Upper lobe of left lung (tissue), 6 donors: ENCODE measurements around the gene NFATC2. TPM values are rescaled to one million over a fixed set of nuclear protein-coding genes. Genes with fewer than 3 reads are reported as not detected.

Source experiments
- ATAC-seq, 2 donors: fragments of 200-7000 bp; cut with Tn5 transposase; one replicate each; pipeline ENCODE4 v1.9.1; 2022; ENCODE audit warnings: mild to moderate bottlenecking in 2 of 2, moderate library complexity in 2 of 2; ENCODE audit not compliant: low FRiP score in 2 of 2
- DNase-seq, 2 donors: peaks; one replicate each; pipeline ENCODE4 v3.0.0-alpha.2; 2019 to 2020
- H3K27ac ChIP-seq, 4 donors: fragments of 200-600 bp; sonication (generic); one replicate each; pipeline ENCODE4 v1.5.1; 2016 to 2019
- H3K27me3 ChIP-seq, 4 donors: fragments of 200-600 bp; sonication (generic); one replicate each; pipeline ENCODE4 v1.5.1; 2017 to 2019
- H3K36me3 ChIP-seq, 4 donors: fragments of 200-600 bp; sonication (generic); one replicate each; pipeline ENCODE4 v1.5.1; 2016 to 2019
- H3K4me1 ChIP-seq, 4 donors: fragments of 200-600 bp; sonication (generic); one replicate each; pipeline ENCODE4 v1.5.1; 2018 to 2019
- H3K4me3 ChIP-seq, 4 donors: fragments of 200-600 bp; sonication (generic); one replicate each; pipeline ENCODE4 v1.5.1; 2017 to 2019; ENCODE audit warnings: mild to moderate bottlenecking in 2 of 4, moderate library complexity in 1 of 4
- H3K9me3 ChIP-seq, 4 donors: fragments of 200-600 bp; sonication (generic); one replicate each; pipeline ENCODE4 v1.5.1; 2018 to 2019
- CTCF ChIP-seq, 6 experiments: fragments of 450-650 bp in 4 of 6; fragments of 200-600 bp in 2 of 6; sonication (generic) in 2 of 6; IDR thresholded peaks; one replicate each; pipeline ENCODE4 v1.5.1; 2016 to 2019; ENCODE audit warnings: antibody characterized with exemption in 6 of 6
- EP300 ChIP-seq, 4 donors: sonication (generic); formaldehyde crosslinking; IDR thresholded peaks; one replicate each; pipeline ENCODE4 v1.5.1; 2017; ENCODE audit warnings: antibody characterized with exemption in 4 of 4, control low read depth in 2 of 4
- POLR2A ChIP-seq, 4 donors: fragments of 450-650 bp; IDR thresholded peaks; one replicate each; pipeline ENCODE4 v1.5.1; 2016 to 2017; ENCODE audit warnings: antibody characterized with exemption in 4 of 4, mild to moderate bottlenecking in 2 of 4
- POLR2AphosphoS5 ChIP-seq, 2 donors: sonication (generic); formaldehyde crosslinking; IDR thresholded peaks; one replicate each; pipeline ENCODE4 v1.5.1; 2017; ENCODE audit warnings: antibody characterized with exemption in 2 of 2
- WGBS, 2 donors: methylation state at CpG; one replicate each; pipeline ENCODE4 v1.1.5; 2017 to 2018; 5-methylcytosine and 5-hydroxymethylcytosine counted together
- total RNA-seq, 6 donors: library from RNA; depleted of rRNA in 4 of 6; stranded (reverse); fragments of >200 nt in 4 of 6; gene quantifications; one replicate each; pipeline versions ENCODE4 v1.1.0 to v1.2.1, GENCODE V29; 2016 to 2021
- donor health status: DM: no; HTN: no; CAD: no; lungs with moderate emphysema.
- donor health status: DM: no; HTN: yes; CAD: no; lungs with severe emphysema.

The NFATC2 gene
- total RNA-seq, 6 donors from 2014 or later: 5.1 to 28.1 (median 7.6) TPM

GRCh38 chr20:51514249-51514648, 28.3 kb downstream of the NFATC2 start:
- 89 to 94% methylated on average over 3 of the region's 3 CpGs for WGBS, 2 donors
- no peaks in the 10 kb centered on the region for H3K9me3 ChIP-seq
- DNase-seq (no peak), ATAC-seq (no peak)
- no peak overlapping the region for H3K27ac ChIP-seq
- H3K36me3 ChIP-seq: no peaks in the 10 kb centered on the region
- TF ChIP-seq POLR2AphosphoS5 (IDR thresholded peaks at IDR 0.05) (no peak), POLR2A (IDR thresholded peaks at IDR 0.05) (no peak), CTCF (IDR thresholded peaks at IDR 0.05) (no peak), EP300 (IDR thresholded peaks at IDR 0.05) (no peak)
- H3K4me1 ChIP-seq: peaks cover 0 to 3% (median 0%) of the 10 kb centered on the region in 4 donors
- no peak overlapping the region for H3K4me3 ChIP-seq
- H3K27me3 ChIP-seq: no peaks in the 10 kb centered on the region

GRCh38 chr20:51513545-51513944, 29.0 kb downstream of the NFATC2 start:
- H3K36me3 ChIP-seq: no peaks in the 10 kb centered on the region
- H3K27ac ChIP-seq: no peak overlapping the region
- H3K27me3 ChIP-seq: no peaks in the 10 kb centered on the region
- no peaks in the 10 kb centered on the region for H3K9me3 ChIP-seq
- 84 to 92% methylated on average over 3 to 4 of the region's 4 CpGs for WGBS, 2 donors
- ATAC-seq (peak in 1 of 2 donors; percentile 8), DNase-seq (no peak)
- peaks cover 0 to 3% (median 0%) of the 10 kb centered on the region in 4 donors for H3K4me1 ChIP-seq
- no peak for TF ChIP-seq POLR2AphosphoS5 (IDR thresholded peaks at IDR 0.05)
- no peak for TF ChIP-seq EP300 (IDR thresholded peaks at IDR 0.05)
- H3K4me3 ChIP-seq: no peak overlapping the region

- no peak overlapping the region for H3K27ac ChIP-seq
- H3K4me3 ChIP-seq: no peak overlapping the region
- no peak for ATAC-seq
- WGBS, 2 donors: 40 to 57% methylated on average over 2 of the region's 2 CpGs
- H3K36me3 ChIP-seq: no peaks in the 10 kb centered on the region
- H3K9me3 ChIP-seq: no peaks in the 10 kb centered on the region
- peaks cover 0 to 3% (median 0%) of the 10 kb centered on the region in 4 donors for H3K4me1 ChIP-seq
- TF ChIP-seq POLR2A (IDR thresholded peaks at IDR 0.05) (no peak), EP300 (IDR thresholded peaks at IDR 0.05) (no peak), CTCF (IDR thresholded peaks at IDR 0.05) (no peak), POLR2AphosphoS5 (IDR thresholded peaks at IDR 0.05) (no peak)
- no peak for DNase-seq
- H3K27me3 ChIP-seq: no peaks in the 10 kb centered on the region
These were observed 29.9 kb downstream of the NFATC2 start for GRCh38 chr20:51512645-51513044.

GRCh38 chr20:51511861-51512619, 30.5 kb downstream of the NFATC2 start:
- ATAC-seq (no peak), DNase-seq (no peak)
- H3K4me3 ChIP-seq: no peak overlapping the region
- H3K27ac ChIP-seq: no peak overlapping the region
- TF ChIP-seq EP300 (IDR thresholded peaks at IDR 0.05) (no peak), POLR2A (IDR thresholded peaks at IDR 0.05) (no peak), CTCF (IDR thresholded peaks at IDR 0.05) (no peak), POLR2AphosphoS5 (IDR thresholded peaks at IDR 0.05) (no peak)
- H3K4me1 ChIP-seq: peaks cover 0 to 3% (median 0%) of the 10 kb centered on the region in 4 donors
- 90 to 93% methylated on average over 10 of the region's 10 CpGs for WGBS, 2 donors
- H3K27me3 ChIP-seq: no peaks in the 10 kb centered on the region
- H3K36me3 ChIP-seq: no peaks in the 10 kb centered on the region
- no peaks in the 10 kb centered on the region for H3K9me3 ChIP-seq

- Histone ChIP-seq H3K27me3 (no peaks in the 10 kb centered on the region), H3K27ac (no peak overlapping the region), H3K9me3 (no peaks in the 10 kb centered on the region), H3K36me3 (no peaks in the 10 kb centered on the region), H3K4me3 (no peak overlapping the region), H3K4me1 (peaks cover 0 to 3% (median 0%) of the 10 kb centered on the region in 4 donors)
- no peak for ATAC-seq
- no peak for DNase-seq
- no peak for TF ChIP-seq POLR2AphosphoS5 (IDR thresholded peaks at IDR 0.05)
- TF ChIP-seq CTCF (IDR thresholded peaks at IDR 0.05): no peak
- TF ChIP-seq POLR2A (IDR thresholded peaks at IDR 0.05): no peak
- TF ChIP-seq EP300 (IDR thresholded peaks at IDR 0.05): no peak
- 89 to 92% methylated on average over 6 of the region's 6 CpGs for WGBS, 2 donors
These were observed 31.4 kb downstream of the NFATC2 start for GRCh38 chr20:51510936-51511605.
